Measurements from ENCODE around the gene ADAMTSL3.

ADAMTSL3 gene

DNA sequence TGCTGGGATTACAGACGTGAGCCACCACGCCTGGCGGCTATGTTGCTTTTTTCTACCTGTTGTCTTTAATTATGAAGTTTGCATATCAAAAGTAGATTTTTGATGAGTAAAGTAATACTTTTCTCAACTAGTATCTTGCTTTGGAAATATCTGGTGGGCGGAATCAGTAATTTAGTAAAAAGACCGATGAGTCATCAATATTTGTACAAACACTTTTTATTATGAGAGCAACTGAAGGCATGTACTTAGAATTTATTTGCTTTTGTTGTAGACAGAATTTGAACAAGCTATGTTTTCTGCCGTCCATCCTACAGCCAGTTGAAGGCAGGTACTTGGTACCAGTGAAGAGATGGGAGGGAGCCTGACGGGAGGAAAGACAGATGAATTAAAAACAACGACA lies 164.7 kb downstream of the ADAMTSL3 start:
- DNase-seq (ENCODE audit: low read depth) = no peak

DNA sequence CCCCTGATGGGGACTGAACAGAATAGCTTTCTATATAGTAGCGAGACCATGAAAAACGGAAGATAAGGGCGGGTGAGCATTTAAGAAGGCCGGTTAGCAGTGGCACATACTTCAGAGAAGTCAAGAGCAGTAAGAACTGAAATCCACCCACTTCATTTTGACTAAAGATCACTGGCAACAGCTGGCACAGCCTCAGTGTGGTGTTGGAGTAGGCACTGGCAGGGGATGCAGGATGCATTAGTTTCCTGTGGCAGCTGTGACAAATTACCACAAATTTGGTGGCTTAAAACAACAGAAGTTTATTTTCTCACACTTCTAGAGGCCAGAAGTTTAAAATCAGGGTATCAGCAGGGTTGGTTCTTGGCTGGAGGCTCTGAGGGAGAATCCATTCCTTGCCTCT lies 176.5 kb downstream of the ADAMTSL3 start:
- DNase-seq (ENCODE audit: low read depth) = no peak

- no peak for DNase-seq (ENCODE audit: low read depth)
Observed at GRCh38 chr15:83833569-83833968, 179.6 kb downstream of the ADAMTSL3 start.

GRCh38 chr15:83835479-83835878 lies 181.6 kb downstream of the ADAMTSL3 start:
- no peak for DNase-seq (ENCODE audit: low read depth)

DNA sequence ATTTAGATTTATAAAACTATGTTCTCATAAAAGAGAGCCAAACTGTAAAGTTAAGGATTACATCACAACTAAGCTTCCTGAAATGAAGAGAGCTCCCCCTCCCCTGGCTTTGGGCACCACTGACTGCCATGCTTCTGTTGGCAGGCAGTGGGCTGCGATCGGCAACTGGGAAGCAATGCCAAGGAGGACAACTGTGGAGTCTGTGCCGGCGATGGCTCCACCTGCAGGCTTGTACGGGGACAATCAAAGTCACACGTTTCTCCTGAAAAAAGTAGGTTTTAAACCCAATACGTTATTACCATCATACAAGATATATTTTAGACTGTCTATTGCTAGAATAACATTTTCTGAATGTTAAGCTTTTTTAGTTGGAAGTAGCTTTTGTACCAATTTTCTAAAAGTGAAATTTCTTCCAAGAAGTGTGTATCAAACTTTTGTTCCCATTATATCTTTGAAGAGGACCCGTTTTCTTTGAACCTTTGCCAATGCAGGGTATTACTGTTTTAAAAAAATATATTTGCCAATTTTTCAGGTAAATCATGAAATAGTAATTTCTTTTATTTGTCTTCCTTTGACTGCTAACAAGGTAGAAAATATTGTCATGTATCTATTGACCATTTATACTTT lies 184.1 kb downstream of the ADAMTSL3 start:
- no peak for DNase-seq (ENCODE audit: low read depth)

DNA sequence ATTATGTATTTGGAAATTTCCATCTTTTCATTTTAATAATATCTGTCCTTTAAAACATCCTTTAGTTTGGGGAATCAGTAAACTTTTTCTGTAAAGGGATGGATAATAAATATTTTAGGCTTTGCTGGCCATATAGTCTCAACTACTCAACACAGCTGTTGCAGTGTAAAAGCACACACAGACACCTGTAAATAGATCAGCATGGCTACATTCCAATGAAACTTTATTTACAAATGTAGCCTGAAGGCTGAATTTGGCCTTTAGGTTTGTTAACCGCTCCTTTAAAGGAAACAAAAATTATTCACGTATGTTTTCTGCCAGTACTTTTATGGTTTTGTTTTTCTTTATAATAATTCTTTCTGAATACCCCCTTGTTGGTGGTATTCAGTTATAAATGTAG lies 184.8 kb downstream of the ADAMTSL3 start:
- DNase-seq (ENCODE audit: low read depth) = no peak

DNA sequence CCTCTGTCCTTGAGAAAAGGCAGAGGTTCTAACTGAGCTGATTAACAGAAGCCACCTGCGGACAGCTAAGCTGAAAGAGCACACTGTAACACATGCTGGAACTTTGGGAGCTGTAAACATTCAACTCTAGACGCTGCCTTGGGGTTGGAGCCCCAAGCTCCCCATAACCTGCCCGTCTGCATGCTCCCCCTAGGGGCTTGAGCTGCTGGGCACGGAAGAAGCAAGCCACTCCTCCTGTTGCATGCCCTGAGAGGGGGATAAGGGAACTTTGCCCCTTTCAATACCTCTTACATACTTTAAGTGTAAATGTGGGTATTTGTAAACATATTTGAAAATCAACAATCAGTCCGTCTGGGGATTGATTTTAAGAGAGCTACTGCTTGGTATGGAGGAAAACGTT lies 188.4 kb downstream of the ADAMTSL3 start:
- no peak for DNase-seq (ENCODE audit: low read depth)

DNA sequence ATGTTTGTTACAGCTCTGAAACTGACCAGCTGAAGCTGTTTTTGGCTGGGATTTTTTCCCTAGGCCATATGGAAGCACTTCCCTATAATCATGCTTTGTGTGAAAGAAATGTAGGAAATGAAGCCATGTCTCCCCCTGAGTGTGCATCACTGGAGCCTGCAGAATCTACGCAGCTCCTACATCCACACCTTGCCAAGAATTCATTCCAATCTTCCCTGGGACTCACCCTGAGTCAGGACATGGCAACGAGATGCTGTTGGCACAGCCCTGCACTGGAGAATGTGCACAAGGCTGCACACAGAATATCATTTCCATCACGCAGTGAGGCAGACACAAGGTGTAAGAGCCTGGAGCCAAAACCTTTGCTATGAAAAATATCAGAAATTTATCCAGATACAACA lies 189.5 kb downstream of the ADAMTSL3 start:
- DNase-seq (ENCODE audit: low read depth) = no peak

GRCh38 chr15:83844742-83845141 lies 190.8 kb downstream of the ADAMTSL3 start:
- no peak for DNase-seq (ENCODE audit: low read depth)

DNA sequence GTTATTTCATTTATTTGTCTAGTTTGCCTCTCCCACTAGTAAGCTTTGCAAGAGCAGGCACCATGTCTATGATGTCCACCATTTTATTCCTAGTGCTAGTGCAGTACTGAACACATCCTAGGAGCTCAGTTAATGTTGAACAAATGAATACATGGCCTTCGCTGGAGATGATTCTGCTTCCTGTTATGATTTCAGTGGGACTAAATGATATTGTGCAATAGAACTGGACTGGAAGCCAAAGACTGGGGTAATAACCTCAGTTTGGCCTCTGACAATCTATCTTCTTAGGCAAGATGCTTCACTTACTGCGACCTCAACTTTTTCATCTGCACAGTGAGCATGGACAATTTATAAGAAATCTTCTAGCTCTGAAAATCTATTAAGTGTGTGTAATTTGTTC lies 191.3 kb downstream of the ADAMTSL3 start:
- DNase-seq (ENCODE audit: low read depth) = no peak

DNA sequence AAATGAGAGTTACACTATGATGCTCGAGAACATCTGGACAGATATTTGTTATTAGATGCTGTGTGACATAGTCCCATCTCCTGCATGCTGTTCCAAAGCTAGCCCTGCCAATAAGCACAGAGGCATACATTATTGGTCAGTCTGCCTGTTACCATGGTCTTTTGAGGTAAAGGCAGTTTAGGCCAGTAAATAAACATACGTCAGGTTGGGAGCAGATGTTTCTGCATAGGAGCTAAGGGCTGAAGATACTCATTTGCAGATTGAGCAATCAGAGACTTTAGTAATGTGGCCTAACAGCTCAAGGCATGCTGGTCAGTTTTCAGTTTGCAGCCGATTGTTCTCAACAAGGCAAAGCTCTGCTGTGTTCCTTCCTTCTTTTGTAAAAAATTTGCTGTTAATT lies 192.9 kb downstream of the ADAMTSL3 start:
- no peak for DNase-seq (ENCODE audit: low read depth)

DNA sequence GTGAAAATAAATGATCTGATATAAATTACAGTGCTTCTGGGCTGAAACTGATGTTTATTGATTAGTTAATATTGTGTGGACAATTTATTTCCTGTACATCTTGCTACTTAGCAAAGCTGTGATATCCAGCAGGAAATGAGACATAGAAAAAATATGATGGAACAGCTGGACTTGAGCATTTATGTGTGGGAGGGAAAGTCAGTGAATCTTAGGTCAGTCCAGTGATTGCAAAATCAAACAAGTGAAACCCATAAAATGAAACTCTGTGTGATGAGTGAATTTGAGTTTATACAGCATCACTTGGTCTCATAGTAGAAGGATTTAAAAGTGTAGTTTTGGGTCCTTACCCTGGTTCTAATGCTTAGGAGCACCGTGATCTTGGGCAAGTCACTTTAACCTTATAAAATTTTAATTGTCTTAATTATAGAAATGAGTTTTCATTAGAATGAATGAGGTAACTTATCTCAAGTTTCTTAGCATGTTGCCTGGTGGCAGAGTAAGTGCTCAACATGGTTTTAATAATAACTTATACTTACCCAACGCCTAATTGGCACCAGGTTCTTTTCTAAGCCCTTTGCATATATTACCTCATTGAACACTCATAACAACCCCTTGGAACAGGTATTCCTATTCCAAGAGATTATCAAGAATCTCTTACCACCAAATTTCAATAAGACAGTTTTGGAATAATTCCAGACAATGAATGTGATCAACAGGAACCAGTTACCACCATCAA lies 194.6 kb downstream of the ADAMTSL3 start:
- no peak for DNase-seq (ENCODE audit: low read depth)

DNA sequence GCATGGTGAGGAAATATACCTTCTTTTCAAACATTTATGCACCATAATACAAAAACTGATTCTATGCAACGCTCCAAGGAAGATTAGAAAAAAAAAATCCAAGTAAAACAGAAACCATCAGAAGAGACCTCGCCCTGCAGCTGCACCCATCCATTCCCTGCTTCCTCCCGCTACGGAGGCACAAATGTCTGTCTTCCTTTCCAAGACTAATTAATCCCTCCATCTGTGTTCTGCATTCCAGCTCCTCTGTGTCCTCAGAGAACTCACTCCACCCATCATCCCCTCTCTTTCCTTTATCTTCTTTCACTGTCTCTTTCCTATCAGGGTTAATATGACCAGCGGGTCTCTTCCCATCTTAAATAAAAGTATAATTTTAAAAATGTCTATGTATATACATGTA lies 196.1 kb downstream of the ADAMTSL3 start:
- no peak for DNase-seq (ENCODE audit: low read depth)

DNA sequence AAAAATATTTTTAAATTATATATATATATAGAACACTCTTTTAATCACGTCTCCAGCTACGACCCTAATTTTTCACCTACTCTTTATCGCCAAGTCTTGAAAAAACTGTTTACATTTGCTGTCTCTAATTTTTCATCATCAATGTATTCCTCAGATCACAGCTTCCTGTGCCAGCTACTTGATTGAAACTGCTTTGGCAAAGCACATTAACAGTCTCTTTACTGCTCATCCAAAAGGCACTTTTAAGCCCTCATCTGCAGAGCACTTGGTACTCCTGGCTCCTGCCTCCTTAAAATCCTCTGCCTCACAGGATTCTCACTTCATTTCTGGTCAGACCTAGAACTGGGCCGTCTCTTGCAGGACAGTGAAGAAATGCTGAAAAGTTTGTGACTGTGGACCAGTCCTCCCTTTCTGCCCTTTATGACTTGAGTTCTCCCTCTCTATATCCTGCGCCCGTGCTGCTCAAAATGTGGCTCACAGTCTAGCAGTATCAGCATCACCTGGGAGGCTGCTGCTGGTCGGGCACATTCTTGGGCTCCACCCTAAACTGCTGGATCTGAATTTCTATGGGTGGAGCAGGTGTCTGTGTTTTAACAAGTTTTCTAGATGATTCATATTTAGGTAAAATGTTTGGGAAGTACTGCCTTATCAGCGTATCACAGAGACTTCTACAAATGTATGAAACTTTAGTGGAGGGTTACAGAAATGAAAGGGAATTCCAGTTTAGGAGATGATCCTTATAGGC lies 196.8 kb downstream of the ADAMTSL3 start:
- DNase-seq (ENCODE audit: low read depth) = no peak

- DNase-seq (ENCODE audit: low read depth) = no peak
Observed at GRCh38 chr15:83853232-83853631, 199.3 kb downstream of the ADAMTSL3 start.

GRCh38 chr15:83854321-83854720 lies 200.4 kb downstream of the ADAMTSL3 start:
- DNase-seq (ENCODE audit: low read depth) = no peak

- DNase-seq (ENCODE audit: low read depth) = no peak
Observed at GRCh38 chr15:83854950-83855707, 201.2 kb downstream of the ADAMTSL3 start.

DNA sequence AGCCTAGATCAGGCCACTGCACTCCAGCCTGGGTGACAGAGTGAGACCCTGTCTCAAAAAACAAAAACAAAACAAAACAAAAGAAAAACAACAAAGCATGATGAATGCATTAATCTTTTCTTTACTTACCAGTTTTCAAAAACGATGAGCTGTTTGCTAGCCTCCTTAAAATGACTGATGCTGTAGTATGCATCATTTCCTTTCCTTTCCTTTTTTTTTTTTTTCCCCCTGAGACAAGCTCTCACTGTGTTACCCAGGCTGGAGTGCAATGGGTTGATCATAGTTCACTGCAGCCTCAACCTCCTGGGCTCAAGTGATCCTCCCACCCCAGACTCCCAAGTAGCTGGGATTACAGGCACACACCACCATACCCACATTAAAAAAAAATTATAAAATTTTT lies 202.0 kb downstream of the ADAMTSL3 start:
- DNase-seq (ENCODE audit: low read depth) = no peak

DNA sequence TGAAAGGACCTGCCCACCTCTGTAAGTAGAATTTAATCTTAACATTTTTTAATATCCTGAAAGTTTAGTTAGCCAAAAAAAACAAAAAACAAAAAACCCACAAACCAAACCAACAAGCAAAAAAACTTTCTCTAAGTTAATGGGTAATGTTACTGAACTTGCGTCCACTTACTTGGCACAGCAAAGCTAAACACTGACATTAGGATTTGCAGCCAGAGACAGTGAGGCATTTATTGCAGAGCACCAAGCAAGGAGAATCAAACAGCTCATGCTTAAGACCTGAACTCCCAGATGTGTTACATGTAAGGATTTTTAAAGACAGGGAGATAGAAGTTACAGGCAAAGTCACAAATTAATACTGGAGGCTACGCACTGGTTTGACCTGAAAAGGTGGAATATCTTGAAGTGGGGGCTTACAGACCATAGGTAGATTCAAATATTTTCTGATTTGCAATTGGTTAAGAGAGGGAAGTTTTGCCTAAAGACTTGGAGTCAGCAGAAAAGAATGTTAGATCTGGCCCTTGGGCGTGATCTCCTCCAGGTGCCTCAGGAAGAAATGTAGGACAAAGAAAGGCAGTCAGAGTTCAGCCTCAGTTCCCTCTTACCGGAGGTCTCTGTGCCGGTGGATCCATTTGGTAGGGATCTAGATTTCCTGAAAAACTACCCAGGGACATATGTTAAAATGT lies 205.0 kb downstream of the ADAMTSL3 start:
- no peak for DNase-seq (ENCODE audit: low read depth)

DNA sequence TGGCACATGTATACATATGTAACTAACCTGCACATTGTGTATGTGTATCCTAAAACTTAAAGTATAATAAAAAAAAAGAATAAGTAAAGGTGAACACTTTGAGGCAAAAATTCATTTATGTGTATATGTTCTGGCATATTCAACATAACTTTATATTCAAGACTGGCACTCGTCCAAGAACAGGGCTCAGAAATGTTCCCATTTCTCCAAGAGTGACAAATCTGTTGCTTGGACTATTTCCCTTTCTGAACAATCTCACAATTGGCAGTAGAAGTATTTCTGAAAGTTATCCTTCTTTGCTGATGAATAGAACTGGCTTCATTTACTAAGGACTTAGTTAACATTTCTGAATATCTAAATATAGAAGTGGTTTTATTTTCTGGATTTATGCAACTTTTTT lies 212.8 kb downstream of the ADAMTSL3 start:
- DNase-seq (ENCODE audit: low read depth) = no peak

DNA sequence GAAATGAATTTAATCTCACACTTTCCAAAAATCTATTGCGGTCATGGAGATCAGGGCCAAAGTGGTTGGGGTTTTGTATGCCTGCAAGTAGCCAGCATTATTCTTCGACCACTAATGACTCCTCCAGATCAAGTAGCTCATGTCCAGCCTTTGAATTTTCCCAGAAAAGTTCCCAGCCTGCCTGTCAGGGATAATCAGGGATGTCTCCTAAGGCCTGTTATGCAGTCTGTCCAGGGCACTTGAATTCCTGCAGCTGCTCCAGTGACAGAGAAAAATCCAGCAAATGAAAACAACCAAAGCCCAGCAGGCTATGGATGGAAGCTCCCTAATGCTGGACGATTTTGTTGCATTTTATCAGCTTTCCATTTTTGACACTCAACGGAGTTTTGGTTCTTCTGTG lies 215.4 kb downstream of the ADAMTSL3 start:
- DNase-seq (ENCODE audit: low read depth) = no peak

All from stimulated activated CD8-positive, alpha-beta memory T cell treated with anti-CD3 and anti-CD28 coated beads, Interleukin-15, amount 100 ng/mL, for 1 hour (primary cell).